Measurements from ENCODE around the gene TSPYL1. TPM values are rescaled to one million over a fixed set of nuclear protein-coding genes. Genes with fewer than 3 reads are reported as not detected.
"Not testable (repeated sequence)": the region's sequence is repeated elsewhere in the genome, so short reads cannot be mapped to it uniquely, and the experiment has no call there.

Gene TSPYL1
- total RNA-seq (2012; rRNA removed), result 72.7 and 77.8 TPM in 2 replicates

DNA sequence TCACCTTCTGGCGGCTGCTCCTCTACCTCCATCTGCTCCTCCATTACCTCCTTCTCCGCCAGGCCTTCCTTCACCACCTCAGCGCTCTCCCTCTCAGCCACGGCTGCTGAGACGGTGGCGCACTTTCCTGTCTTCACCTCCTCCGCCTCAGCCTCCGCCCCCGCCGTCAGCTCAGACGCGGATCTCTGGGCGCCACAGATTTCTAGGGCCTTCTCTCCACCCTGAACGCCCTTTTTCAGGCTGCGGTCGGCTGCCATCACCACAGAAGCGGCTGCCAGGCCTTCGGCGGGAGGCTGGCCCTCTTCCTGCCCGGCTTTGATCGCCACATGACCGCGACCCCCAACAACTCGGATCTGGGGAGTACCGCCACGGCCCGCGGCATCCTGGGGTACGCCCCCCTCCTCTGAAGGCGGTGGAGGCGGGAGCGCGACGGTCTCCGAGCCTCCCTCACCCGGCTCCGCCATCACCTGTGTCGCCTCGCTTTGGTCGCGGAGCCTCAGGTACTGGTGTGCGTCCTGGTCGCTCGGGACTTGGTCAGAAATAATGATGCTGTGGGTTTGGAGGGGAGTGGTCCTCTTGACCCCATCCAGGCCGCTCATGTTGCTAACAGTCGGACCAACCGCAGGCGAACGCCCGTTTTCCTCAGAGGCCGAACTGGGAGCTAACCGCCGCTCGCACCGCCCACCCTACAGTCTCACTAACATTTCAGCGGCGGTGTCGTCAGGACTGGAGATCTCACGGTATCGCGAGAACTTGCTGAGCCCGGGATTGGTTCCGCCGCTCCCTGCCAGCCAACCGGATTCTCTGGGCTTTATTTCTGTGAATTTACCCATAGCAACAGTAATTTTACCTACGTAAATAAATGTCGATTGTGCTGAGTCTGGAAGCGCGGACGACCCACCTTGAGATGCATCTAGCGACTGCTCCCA, at the start of gene TSPYL1:
Gene TSPYL1 (minus strand): TSS at position 699 of the 929 bp plus-strand sequence. CDS start 100 bp downstream, at position 599.
- peaks cover 13% of the 10 kb centered on the region for H3K36me3 ChIP-seq (ENCODE audit: insufficient read depth, low read length)
- H3K27me3 ChIP-seq (ENCODE audit: control insufficient read depth, insufficient read depth, low read length), result no peaks in the 10 kb centered on the region
- H3K4me1 ChIP-seq (ENCODE audit: control insufficient read depth, insufficient read depth, low read length), result peaks cover 34% of the 10 kb centered on the region
- H3K9ac ChIP-seq (ENCODE audit: low read depth, low read length), result peak within 1 kb of the TSS; percentile 98
- H3K4me3 ChIP-seq (ENCODE audit: low read length), result peak within 1 kb of the TSS; percentile 94
- no peaks in the 10 kb centered on the region for H3K9me3 ChIP-seq (replicated peaks; ENCODE audit: low read length)
- peak within 1 kb of the TSS; percentile 91 for H3K4me2 ChIP-seq (ENCODE audit: low read length)

DNA sequence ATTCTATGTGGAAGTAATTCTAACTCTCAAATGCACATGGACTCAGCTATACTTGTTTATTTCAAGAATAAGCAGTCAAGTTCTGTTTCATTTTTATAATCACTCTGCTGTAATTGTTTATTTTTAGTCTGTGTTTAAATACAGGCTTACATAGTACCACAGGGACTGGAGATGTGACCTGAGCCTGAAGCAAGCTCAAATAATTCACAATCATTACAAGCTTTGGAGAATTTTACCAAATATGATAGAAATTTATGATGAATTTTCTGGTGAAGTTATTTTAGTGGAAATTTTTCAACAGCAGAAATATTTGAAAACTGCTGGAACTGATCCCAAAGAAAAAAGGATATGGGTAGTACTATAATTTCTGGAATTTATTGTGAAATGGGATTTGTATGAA, 49.4 kb upstream of the TSPYL1 start:
- Histone ChIP-seq H3K4me1 (ENCODE audit: control insufficient read depth, insufficient read depth, low read length) (peaks cover 31% of the 10 kb centered on the region), H3K36me3 (ENCODE audit: insufficient read depth, low read length) (no peaks in the 10 kb centered on the region), H3K4me3 (ENCODE audit: low read length) (no peak overlapping the region), H3K4me2 (ENCODE audit: low read length) (no peak overlapping the region), H3K27me3 (ENCODE audit: control insufficient read depth, insufficient read depth, low read length) (no peaks in the 10 kb centered on the region), H3K9ac (ENCODE audit: low read depth, low read length) (no peak overlapping the region), H3K9me3 (replicated peaks; ENCODE audit: low read length) (no peaks in the 10 kb centered on the region)

DNA sequence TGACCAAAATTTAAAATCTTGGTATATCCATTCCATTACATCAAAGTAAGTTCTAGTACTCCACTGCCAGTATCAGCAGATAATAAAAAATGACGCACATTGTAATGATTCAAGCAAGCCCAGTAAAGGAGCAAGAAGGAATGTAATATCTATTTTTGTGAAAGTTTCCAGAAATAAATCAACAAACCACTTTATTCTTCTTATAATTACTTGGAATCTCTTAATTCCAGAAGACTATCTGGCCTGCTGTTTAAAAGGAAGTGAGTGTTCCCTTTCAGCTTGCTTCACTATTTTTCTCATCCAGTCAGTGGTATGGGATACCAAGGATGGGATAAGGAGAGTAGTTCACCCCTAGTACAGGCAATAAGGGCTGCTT, 48.8 kb upstream of the TSPYL1 start:
- Histone ChIP-seq H3K9me3 (replicated peaks; ENCODE audit: low read length) (no peaks in the 10 kb centered on the region), H3K9ac (ENCODE audit: low read depth, low read length) (no peak overlapping the region), H3K4me1 (ENCODE audit: control insufficient read depth, insufficient read depth, low read length) (peaks cover 31% of the 10 kb centered on the region), H3K36me3 (ENCODE audit: insufficient read depth, low read length) (no peaks in the 10 kb centered on the region), H3K27me3 (ENCODE audit: control insufficient read depth, insufficient read depth, low read length) (no peaks in the 10 kb centered on the region), H3K4me2 (ENCODE audit: low read length) (no peak overlapping the region), H3K4me3 (ENCODE audit: low read length) (no peak overlapping the region)

DNA sequence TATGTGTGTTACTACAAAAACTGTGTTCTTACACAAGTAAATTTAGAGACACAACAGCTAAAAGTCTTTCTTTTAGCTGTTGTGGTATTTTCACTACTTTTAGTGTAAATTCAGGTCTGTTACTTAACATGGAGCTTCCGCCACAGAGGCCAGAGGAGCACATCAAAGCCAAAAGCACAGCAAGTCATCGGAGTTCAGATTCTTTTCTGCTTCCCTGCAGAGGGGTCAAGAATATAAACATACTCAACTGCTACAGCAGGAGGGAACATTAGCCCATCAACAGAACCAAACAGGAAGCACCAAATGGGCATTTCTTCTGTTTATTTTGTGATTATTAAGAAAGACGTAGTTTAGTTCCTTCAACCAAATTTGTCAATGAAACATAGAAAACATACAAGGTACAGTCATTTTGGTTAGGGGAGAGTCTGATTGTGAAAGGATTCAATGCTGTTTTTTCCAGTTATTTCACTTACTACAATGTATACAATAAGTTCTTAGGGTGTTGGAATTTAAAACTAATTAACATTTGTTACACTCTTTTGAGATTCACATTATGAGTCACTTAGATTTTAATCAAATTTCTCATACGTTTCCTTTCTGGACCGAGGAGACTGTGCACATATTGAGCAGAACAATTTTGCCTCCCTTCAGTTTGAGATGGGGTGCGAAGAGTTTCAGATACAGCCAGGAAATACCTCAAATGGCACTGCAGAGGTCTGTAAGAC, 48.2 kb upstream of the TSPYL1 start:
- no peaks in the 10 kb centered on the region for H3K9me3 ChIP-seq (replicated peaks; ENCODE audit: low read length)
- no peak overlapping the region for H3K4me3 ChIP-seq (ENCODE audit: low read length)
- no peak overlapping the region for H3K9ac ChIP-seq (ENCODE audit: low read depth, low read length)
- no peaks in the 10 kb centered on the region for H3K27me3 ChIP-seq (ENCODE audit: control insufficient read depth, insufficient read depth, low read length)
- H3K36me3 ChIP-seq (ENCODE audit: insufficient read depth, low read length), result no peaks in the 10 kb centered on the region
- H3K4me2 ChIP-seq (ENCODE audit: low read length), result no peak overlapping the region
- H3K4me1 ChIP-seq (ENCODE audit: control insufficient read depth, insufficient read depth, low read length), result peaks cover 31% of the 10 kb centered on the region

DNA sequence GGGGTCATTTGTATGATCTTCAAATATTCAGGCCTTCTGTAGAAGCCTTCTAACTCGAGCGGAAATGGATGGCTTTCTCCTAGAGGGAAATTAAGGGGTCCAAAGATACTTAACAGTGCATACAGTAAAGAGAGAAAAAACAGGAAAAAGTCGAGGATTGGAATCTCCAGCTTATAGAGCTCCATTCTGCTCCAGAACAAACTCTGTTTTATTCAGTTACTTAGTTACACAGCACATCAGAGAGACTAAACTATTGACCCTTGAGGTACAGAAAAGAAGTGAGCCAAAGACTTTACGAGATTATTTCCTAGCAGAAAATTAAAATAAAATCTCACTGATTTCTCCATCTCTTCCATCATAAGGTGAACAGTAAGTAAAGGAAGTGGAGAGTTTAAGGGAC, 47.3 kb upstream of the TSPYL1 start:
- no peaks in the 10 kb centered on the region for H3K36me3 ChIP-seq (ENCODE audit: insufficient read depth, low read length)
- no peaks in the 10 kb centered on the region for H3K27me3 ChIP-seq (ENCODE audit: control insufficient read depth, insufficient read depth, low read length)
- peaks cover 31% of the 10 kb centered on the region for H3K4me1 ChIP-seq (ENCODE audit: control insufficient read depth, insufficient read depth, low read length)
- no peak overlapping the region for H3K4me3 ChIP-seq (ENCODE audit: low read length)
- no peaks in the 10 kb centered on the region for H3K9me3 ChIP-seq (replicated peaks; ENCODE audit: low read length)
- no peak overlapping the region for H3K4me2 ChIP-seq (ENCODE audit: low read length)
- no peak overlapping the region for H3K9ac ChIP-seq (ENCODE audit: low read depth, low read length)

DNA sequence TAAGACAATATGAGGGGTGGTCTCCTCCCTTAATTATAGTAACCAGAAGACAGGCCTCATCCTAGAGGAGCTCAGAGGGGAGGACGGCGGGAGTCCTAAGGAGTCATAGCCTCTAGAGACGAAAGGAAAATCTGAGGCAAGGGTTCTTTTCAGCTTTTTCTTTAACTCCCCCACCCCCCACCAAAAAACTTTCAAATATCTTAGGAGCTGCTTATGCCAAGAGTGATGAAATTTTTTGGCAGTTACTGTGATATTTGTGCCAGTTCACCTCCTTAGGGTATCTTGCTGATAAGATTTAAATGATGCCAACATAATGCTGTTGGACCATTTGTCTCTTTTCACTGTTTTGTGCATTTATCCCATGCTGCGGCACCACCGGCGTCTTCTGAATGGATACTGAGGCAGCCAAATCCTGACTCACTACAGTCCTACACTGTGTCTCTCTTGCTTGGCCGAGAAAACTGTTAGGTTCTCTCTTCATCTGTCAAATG, 46.5 kb upstream of the TSPYL1 start:
- H3K27me3 ChIP-seq (ENCODE audit: control insufficient read depth, insufficient read depth, low read length), result no peaks in the 10 kb centered on the region
- H3K4me1 ChIP-seq (ENCODE audit: control insufficient read depth, insufficient read depth, low read length), result peaks cover 30% of the 10 kb centered on the region
- H3K4me2 ChIP-seq (ENCODE audit: low read length), result no peak overlapping the region
- no peaks in the 10 kb centered on the region for H3K9me3 ChIP-seq (replicated peaks; ENCODE audit: low read length)
- H3K4me3 ChIP-seq (ENCODE audit: low read length), result no peak overlapping the region
- no peaks in the 10 kb centered on the region for H3K36me3 ChIP-seq (ENCODE audit: insufficient read depth, low read length)
- H3K9ac ChIP-seq (ENCODE audit: low read depth, low read length), result no peak overlapping the region

DNA sequence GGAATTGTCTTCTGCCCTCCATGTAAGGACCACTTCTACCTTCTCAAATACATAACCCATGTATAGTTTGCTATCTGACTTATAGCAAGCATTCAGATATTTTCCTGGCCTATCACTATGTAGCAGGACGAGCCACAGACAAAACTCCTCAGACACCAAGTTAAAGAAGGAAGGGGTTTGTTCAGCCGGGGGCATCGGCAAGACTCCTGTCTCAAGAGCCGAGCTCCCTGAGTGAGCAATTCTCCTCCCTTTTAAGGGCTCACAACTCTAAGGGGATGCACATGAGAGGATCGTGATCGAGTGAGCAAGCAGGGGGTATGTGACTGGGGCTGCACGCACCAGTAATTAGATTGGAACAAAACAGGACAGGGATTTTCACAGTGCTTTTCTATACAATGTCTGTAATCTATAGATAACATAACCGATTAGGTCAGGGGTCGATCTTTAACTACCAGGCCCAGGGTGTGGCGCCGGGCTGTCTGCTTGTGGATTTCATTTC, 46.0 kb upstream of the TSPYL1 start:
- H3K27me3 ChIP-seq (ENCODE audit: control insufficient read depth, insufficient read depth, low read length); H3K36me3 ChIP-seq (ENCODE audit: insufficient read depth, low read length); H3K9me3 ChIP-seq (replicated peaks; ENCODE audit: low read length); H3K9ac ChIP-seq (ENCODE audit: low read depth, low read length); H3K4me2 ChIP-seq (ENCODE audit: low read length); H3K4me3 ChIP-seq (ENCODE audit: low read length): not testable (repeated sequence)
- peaks cover 25% of the 10 kb centered on the region for H3K4me1 ChIP-seq (ENCODE audit: control insufficient read depth, insufficient read depth, low read length)

DNA sequence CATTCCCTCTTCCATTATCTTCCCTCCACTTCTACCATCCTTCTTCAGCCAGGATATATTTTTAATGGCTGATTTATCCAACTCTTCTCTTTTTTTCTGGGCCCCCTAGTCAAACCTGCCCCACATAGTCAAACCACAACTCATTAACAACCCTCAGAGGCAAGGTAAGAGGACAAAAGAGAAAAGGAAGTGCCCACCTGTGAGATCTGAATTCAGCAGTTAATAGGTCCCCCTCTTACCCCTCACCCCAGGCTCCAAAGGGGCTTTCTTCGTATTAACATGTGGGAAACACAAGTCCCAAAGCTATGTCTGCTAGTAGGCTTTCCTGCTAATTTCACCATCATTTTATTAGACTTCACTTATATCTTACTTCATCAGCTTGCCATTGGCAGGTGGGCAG, 44.1 kb upstream of the TSPYL1 start:
- no peak overlapping the region for H3K9ac ChIP-seq (ENCODE audit: low read depth, low read length)
- H3K4me3 ChIP-seq (ENCODE audit: low read length), result no peak overlapping the region

DNA sequence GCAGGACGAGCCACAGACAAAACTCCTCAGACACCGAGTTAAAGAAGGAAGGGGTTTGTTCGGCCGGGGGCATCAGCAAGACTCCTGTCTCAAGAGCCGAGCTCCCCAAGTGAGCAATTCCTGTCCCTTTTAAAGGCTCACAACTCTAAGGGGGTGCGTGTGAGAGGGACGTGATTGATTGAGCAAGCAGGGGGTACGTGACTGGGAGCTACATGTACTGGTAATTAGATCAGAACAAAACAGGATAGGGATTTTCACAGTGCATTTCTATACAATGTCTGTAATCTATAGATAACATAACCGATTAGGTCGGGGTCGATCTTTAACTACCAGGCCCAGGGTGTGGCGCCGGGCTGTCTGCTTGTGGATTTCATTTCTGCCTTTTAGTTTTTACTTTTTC, 42.2 kb upstream of the TSPYL1 start:
- H3K9ac ChIP-seq (ENCODE audit: low read depth, low read length); H3K4me1 ChIP-seq (ENCODE audit: control insufficient read depth, insufficient read depth, low read length); H3K27me3 ChIP-seq (ENCODE audit: control insufficient read depth, insufficient read depth, low read length); H3K4me3 ChIP-seq (ENCODE audit: low read length); H3K36me3 ChIP-seq (ENCODE audit: insufficient read depth, low read length); H3K4me2 ChIP-seq (ENCODE audit: low read length); H3K9me3 ChIP-seq (replicated peaks; ENCODE audit: low read length): not testable (repeated sequence)

More for the DNA sequence above, 44.1 kb upstream of the TSPYL1 start:
- no peak overlapping the region for H3K4me2 ChIP-seq (ENCODE audit: low read length)
- H3K36me3 ChIP-seq (ENCODE audit: insufficient read depth, low read length), result no peaks in the 10 kb centered on the region
- H3K4me1 ChIP-seq (ENCODE audit: control insufficient read depth, insufficient read depth, low read length), result peaks cover 10% of the 10 kb centered on the region
- no peaks in the 10 kb centered on the region for H3K9me3 ChIP-seq (replicated peaks; ENCODE audit: low read length)
- H3K27me3 ChIP-seq (ENCODE audit: control insufficient read depth, insufficient read depth, low read length), result no peaks in the 10 kb centered on the region

DNA sequence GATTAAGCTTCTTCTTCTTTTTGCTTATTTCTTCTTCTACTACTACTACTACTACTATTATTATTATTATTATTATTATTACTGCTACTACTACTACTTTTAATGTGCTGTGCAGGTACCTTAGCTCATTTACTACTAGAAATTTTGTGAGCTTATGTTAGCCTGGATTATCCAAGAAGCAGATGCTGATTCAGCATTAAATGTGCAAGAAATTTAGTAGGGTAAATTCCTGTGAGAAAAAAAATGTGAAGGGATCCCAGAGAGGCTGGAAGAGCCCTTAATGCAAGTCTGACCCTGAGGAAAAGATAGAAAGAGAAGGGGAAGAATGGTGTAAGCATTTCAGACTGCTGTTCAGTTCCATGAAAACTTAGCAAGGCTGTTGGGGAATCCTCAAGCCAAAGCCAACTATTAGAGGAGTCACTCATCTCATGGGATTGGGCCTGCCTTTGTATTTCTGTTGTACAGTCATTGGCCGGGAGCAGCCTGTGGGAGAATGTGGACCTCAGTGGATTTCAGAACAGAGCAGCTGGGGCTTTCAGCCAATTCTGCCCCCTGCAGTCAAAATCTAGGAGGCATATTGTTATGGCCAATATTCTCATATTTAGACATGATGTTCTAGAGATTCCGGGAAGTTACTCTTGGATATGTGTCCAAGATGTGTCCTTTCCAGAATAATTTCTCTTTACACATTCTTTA, 37.2 kb upstream of the TSPYL1 start:
- Histone ChIP-seq H3K4me3 (ENCODE audit: low read length) (no peak overlapping the region), H3K27me3 (ENCODE audit: control insufficient read depth, insufficient read depth, low read length) (no peaks in the 10 kb centered on the region), H3K4me2 (ENCODE audit: low read length) (no peak overlapping the region), H3K9ac (ENCODE audit: low read depth, low read length) (no peak overlapping the region), H3K4me1 (ENCODE audit: control insufficient read depth, insufficient read depth, low read length) (peaks cover 21% of the 10 kb centered on the region), H3K36me3 (ENCODE audit: insufficient read depth, low read length) (no peaks in the 10 kb centered on the region), H3K9me3 (replicated peaks; ENCODE audit: low read length) (no peaks in the 10 kb centered on the region)

DNA sequence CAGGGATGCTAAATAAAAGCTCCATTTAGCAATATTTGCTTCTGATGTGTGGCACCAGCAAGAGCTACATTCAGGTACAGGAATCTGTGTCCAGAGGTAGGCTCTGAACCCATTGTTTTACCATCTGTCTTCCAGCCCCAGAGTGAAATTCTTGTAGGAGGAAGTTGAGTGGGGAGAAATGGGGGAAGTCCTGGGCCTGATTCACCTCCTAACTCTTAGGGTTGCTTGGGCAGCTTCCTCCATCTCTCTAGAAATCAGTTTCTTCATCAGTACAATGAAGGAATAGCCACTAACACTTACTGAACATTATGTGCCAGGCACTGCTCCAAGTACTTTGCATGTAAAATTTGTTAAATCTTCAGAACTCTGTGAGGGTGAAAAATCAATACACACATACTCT, 35.1 kb upstream of the TSPYL1 start:
- Histone ChIP-seq H3K4me3 (ENCODE audit: low read length) (no peak overlapping the region), H3K9ac (ENCODE audit: low read depth, low read length) (no peak overlapping the region), H3K9me3 (replicated peaks; ENCODE audit: low read length) (no peaks in the 10 kb centered on the region), H3K36me3 (ENCODE audit: insufficient read depth, low read length) (no peaks in the 10 kb centered on the region), H3K27me3 (ENCODE audit: control insufficient read depth, insufficient read depth, low read length) (no peaks in the 10 kb centered on the region), H3K4me1 (ENCODE audit: control insufficient read depth, insufficient read depth, low read length) (peaks cover 21% of the 10 kb centered on the region), H3K4me2 (ENCODE audit: low read length) (no peak overlapping the region)

All from skeletal muscle satellite cell (primary cell).